A673 (cell line): ENCODE measurements around the gene TFB1M. TPM values are rescaled to one million over a fixed set of nuclear protein-coding genes. Genes with fewer than 3 reads are reported as not detected.

ENCODE experiments used
- BruUV-seq: library from RNA; stranded (reverse); fragments of 400-500 nt; replicated peaks from 2 replicates; lab custom pipeline; 2021; lab: Mats Ljungman, UMichigan
- CTCF ChIA-PET: fragments of 300-600 bp; sonication (Branson Sonifier 250); formaldehyde crosslinking; loops from one replicate; lab custom pipeline; 2022; ENCODE audit warnings: antibody characterized with exemption; lab: Charles Lee
- POLR2A ChIA-PET: fragments of 300-600 bp; sonication (Branson Sonifier 250); formaldehyde crosslinking; loops from one replicate; lab custom pipeline; 2022; ENCODE audit warnings: antibody characterized with exemption; ENCODE audit not compliant: low non-redundant PET; lab: Charles Lee
- DNase-seq: peaks from one replicate; pipeline ENCODE4 v3.0.0-alpha.2; 2015; ENCODE audit warnings: low spot score
- H3K27ac ChIP-seq: fragments of 200-600 bp; sonication (generic); 2 replicates; pipeline ENCODE4 v1.5.1; 2016; ENCODE audit warnings: mixed run types, low read depth, mild to moderate bottlenecking, mixed read lengths, antibody characterized with exemption, low read length; ENCODE audit not compliant: poor library complexity, severe bottlenecking
- H3K27me3 ChIP-seq: fragments of 200-600 bp; sonication (generic); replicated peaks from 2 replicates; pipeline ENCODE4 v1.6.1; 2017; ENCODE audit warnings: mixed run types, low read depth, mild to moderate bottlenecking, mixed read lengths, antibody characterized with exemption, low read length; ENCODE audit not compliant: insufficient read depth, poor library complexity
- H3K36me3 ChIP-seq: fragments of 200-600 bp; sonication (generic); 2 replicates; pipeline ENCODE4 v1.6.1; 2016; ENCODE audit warnings: mixed run types, mild to moderate bottlenecking, mixed read lengths, antibody characterized with exemption, low read length; ENCODE audit not compliant: insufficient read depth, poor library complexity, severe bottlenecking
- H3K4me1 ChIP-seq: fragments of 200-600 bp; sonication (generic); 2 replicates; pipeline ENCODE4 v1.6.1; 2017; ENCODE audit warnings: mixed run types, mild to moderate bottlenecking, mixed read lengths, antibody characterized with exemption, low read length; ENCODE audit not compliant: insufficient read depth, poor library complexity, severe bottlenecking
- H3K4me3 ChIP-seq: fragments of 200-600 bp; sonication (generic); 2 replicates; pipeline ENCODE4 v1.5.1; 2016; ENCODE audit warnings: low read depth, mixed run types, mild to moderate bottlenecking, mixed read lengths, low read length; ENCODE audit not compliant: poor library complexity, severe bottlenecking
- H3K9me3 ChIP-seq: fragments of 200-600 bp; sonication (generic); 2 replicates; pipeline ENCODE4 v1.6.1; 2016; ENCODE audit warnings: mixed run types, low read depth, mild to moderate bottlenecking, mixed read lengths, antibody characterized with exemption, low read length; ENCODE audit not compliant: poor library complexity, severe bottlenecking
- CTCF ChIP-seq: fragments of 300-800, 200-600 bp; sonication (generic); conservative IDR thresholded peaks from 2 replicates; pipeline ENCODE4 v1.5.1; 2017; ENCODE audit warnings: low read depth, mild to moderate bottlenecking, antibody characterized with exemption, low read length, moderate library complexity, mixed read lengths
- EZH2 ChIP-seq: fragments of 200-600 bp; sonication (generic); IDR thresholded peaks from 2 replicates; pipeline ENCODE4 v1.6.1; 2017; ENCODE audit warnings: borderline replicate concordance, low read depth, mild to moderate bottlenecking, mixed read lengths, antibody characterized with exemption, low read length; ENCODE audit not compliant: poor library complexity, severe bottlenecking
- intact Hi-C: fragments of 100-400 bp; cut with micrococcal nuclease; formaldehyde crosslinking; loops from one replicate; pipeline ENCODE4 v1.10.0; 2022; ENCODE audit not compliant: unreplicated experiment
- total RNA-seq: library from RNA; stranded (reverse); gene quantifications from 2 replicates; pipeline ENCODE4 v1.2.3, GENCODE V29; 2021

The TFB1M gene
- total RNA-seq, 1 experiment from 2014 or later = 40.3 TPM

- Histone ChIP-seq H3K4me1 (peaks cover 31% of the 10 kb centered on the region), H3K9me3 (no peaks in the 10 kb centered on the region), H3K4me3 (no peak overlapping the region), H3K27me3 (no peaks in the 10 kb centered on the region), H3K36me3 (peaks cover 10% of the 10 kb centered on the region), H3K27ac (no peak overlapping the region)
- no TSS peak for BruUV-seq
- ChIA-PET POLR2A (no interaction called here), CTCF (no interaction called here)
- intact Hi-C loops = no loop called here
- no peak for DNase-seq
- no peak for TF ChIP-seq EZH2
- TF ChIP-seq CTCF = no peak
Measured at GRCh38 chr6:155274106-155274505, 40.2 kb downstream of the TFB1M start.

GRCh38 chr6:155273431-155273830 is 40.9 kb downstream of the TFB1M start:
- peaks cover 10% of the 10 kb centered on the region for H3K36me3 ChIP-seq
- ChIA-PET CTCF (no interaction called here), POLR2A (no interaction called here)
- H3K4me3 ChIP-seq = no peak overlapping the region
- TF ChIP-seq CTCF (no peak), EZH2 (no peak)
- H3K9me3 ChIP-seq = no peaks in the 10 kb centered on the region
- intact Hi-C loops = no loop called here
- H3K4me1 ChIP-seq = peaks cover 31% of the 10 kb centered on the region
- peak overlapping the region; percentile 35 for H3K27ac ChIP-seq
- DNase-seq = peak; percentile 48
- no peaks in the 10 kb centered on the region for H3K27me3 ChIP-seq
- BruUV-seq = no TSS peak

GRCh38 chr6:155272353-155273232 is 41.7 kb downstream of the TFB1M start:
- CTCF ChIA-PET = no interaction called here
- H3K4me1 ChIP-seq = peaks cover 28% of the 10 kb centered on the region
- no peak overlapping the region for H3K4me3 ChIP-seq
- peaks cover 10% of the 10 kb centered on the region for H3K36me3 ChIP-seq
- no TSS peak for BruUV-seq
- TF ChIP-seq CTCF (no peak), EZH2 (no peak)
- no peak for DNase-seq
- H3K27ac ChIP-seq = peak overlapping the region; percentile 35
- intact Hi-C loops = no loop called here
- POLR2A ChIA-PET = no interaction called here
- no peaks in the 10 kb centered on the region for H3K9me3 ChIP-seq
- H3K27me3 ChIP-seq = no peaks in the 10 kb centered on the region
